Progenitor cell of endocrine pancreas (in vitro differentiated cells): ENCODE data around the gene DCLK2. TPM values are rescaled to one million over a fixed set of nuclear protein-coding genes. Genes with fewer than 3 reads are reported as not detected.

Experiments used
- DNase-seq: peaks from one replicate; pipeline ENCODE4 v3.0.0; 2021; ENCODE audit warnings: low spot score; ENCODE audit not compliant: unreplicated experiment
- H3K27ac Mint-ChIP-seq: 2 replicates; pipeline ENCODE4 v1.8.0; 2021; ENCODE audit warnings: mild to moderate bottlenecking, moderate library complexity, mixed read lengths
- H3K27me3 Mint-ChIP-seq: 2 replicates; pipeline ENCODE4 v1.8.0; 2021; ENCODE audit warnings: mixed read lengths
- H3K36me3 Mint-ChIP-seq: 2 replicates; pipeline ENCODE4 v1.8.0; 2022; ENCODE audit warnings: mixed read lengths; ENCODE audit not compliant: insufficient read depth
- H3K4me1 Mint-ChIP-seq: 2 replicates; pipeline ENCODE4 v1.8.0; 2021; ENCODE audit warnings: low read depth, mixed read lengths
- H3K4me3 Mint-ChIP-seq: 2 replicates; pipeline ENCODE4 v1.8.0; 2021; ENCODE audit warnings: low read depth, mild to moderate bottlenecking, moderate library complexity, mixed read lengths
- H3K9me3 Mint-ChIP-seq: 2 replicates; pipeline ENCODE4 v1.8.0; 2021; ENCODE audit warnings: low read depth, mixed read lengths
- total RNA-seq: library from RNA; stranded (reverse); gene quantifications from 2 replicates; pipeline ENCODE4 v1.2.1, GENCODE V29; 2021
- TF ChIP-seq, protein P1 (sequence below): fragments of 200-600 bp; sonication (generic); IDR thresholded peaks from one replicate; pipeline ENCODE4 v1.5.0; 2021; ENCODE audit warnings: antibody characterized with exemption, mild to moderate bottlenecking; ENCODE audit not compliant: unreplicated experiment

The DCLK2 gene
- total RNA-seq, 1 donor from 2014 or later = 7.2 TPM

DNA sequence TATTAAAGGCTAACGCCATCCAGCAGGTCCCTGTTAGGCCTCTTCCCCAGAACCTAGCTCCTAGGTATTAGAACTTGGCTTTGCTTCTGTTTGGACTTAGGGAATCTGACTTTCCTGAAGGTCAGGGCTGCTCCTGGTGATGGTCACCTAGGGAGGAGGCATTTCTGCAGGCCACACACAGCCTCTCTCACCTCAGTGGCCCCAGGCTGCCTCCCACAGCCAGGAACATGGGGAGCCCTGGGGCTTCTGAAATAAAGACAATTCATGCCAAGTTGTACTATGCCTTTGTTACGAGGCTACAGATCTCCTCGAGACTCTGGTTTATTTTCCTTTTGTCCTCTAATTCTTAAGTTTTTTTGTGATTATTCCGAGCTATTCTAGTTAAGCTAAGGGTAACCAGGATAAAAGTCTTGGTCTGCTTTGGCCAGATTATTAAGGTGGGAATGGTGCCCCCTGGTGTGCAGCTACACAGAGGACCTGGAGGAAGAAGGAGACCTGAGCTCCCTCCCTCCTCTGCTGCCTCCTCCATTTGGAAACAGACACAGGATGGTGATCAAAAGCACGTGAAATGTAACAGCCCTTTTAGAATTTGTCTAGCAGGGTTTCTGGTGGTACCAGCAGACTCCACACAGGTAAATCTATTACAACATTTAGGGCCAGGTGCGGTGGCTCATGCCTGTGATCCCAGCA, 131.0 kb downstream of the DCLK2 start:
- peak; percentile 58 for DNase-seq
- H3K27me3 Mint-ChIP-seq = peaks cover 3% of the 10 kb centered on the region

GRCh38 chr4:150211016-150211415, 132.8 kb downstream of the DCLK2 start:
- Mint-ChIP-seq H3K27ac (no peak overlapping the region), H3K4me1 (peaks cover 2% of the 10 kb centered on the region), H3K4me3 (no peak overlapping the region), H3K36me3 (no peaks in the 10 kb centered on the region), H3K27me3 (peaks cover 3% of the 10 kb centered on the region), H3K9me3 (no peaks in the 10 kb centered on the region)
- TF ChIP-seq, protein P1, sequence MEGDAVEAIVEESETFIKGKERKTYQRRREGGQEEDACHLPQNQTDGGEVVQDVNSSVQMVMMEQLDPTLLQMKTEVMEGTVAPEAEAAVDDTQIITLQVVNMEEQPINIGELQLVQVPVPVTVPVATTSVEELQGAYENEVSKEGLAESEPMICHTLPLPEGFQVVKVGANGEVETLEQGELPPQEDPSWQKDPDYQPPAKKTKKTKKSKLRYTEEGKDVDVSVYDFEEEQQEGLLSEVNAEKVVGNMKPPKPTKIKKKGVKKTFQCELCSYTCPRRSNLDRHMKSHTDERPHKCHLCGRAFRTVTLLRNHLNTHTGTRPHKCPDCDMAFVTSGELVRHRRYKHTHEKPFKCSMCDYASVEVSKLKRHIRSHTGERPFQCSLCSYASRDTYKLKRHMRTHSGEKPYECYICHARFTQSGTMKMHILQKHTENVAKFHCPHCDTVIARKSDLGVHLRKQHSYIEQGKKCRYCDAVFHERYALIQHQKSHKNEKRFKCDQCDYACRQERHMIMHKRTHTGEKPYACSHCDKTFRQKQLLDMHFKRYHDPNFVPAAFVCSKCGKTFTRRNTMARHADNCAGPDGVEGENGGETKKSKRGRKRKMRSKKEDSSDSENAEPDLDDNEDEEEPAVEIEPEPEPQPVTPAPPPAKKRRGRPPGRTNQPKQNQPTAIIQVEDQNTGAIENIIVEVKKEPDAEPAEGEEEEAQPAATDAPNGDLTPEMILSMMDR = no peak
- DNase-seq = no peak

More for the DNA sequence above, 131.0 kb downstream of the DCLK2 start:
- Mint-ChIP-seq H3K9me3 (no peaks in the 10 kb centered on the region), H3K27ac (no peak overlapping the region), H3K36me3 (no peaks in the 10 kb centered on the region), H3K4me3 (no peak overlapping the region), H3K4me1 (no peaks in the 10 kb centered on the region)
- TF ChIP-seq, protein P1 = peak; percentile 69

- H3K4me1 Mint-ChIP-seq = peaks cover 2% of the 10 kb centered on the region
- no peaks in the 10 kb centered on the region for H3K36me3 Mint-ChIP-seq
- no peak overlapping the region for H3K4me3 Mint-ChIP-seq
- H3K27ac Mint-ChIP-seq = no peak overlapping the region
- no peak for DNase-seq
- peaks cover 3% of the 10 kb centered on the region for H3K27me3 Mint-ChIP-seq
- TF ChIP-seq, protein P1 = no peak
- no peaks in the 10 kb centered on the region for H3K9me3 Mint-ChIP-seq
These were observed 133.7 kb downstream of the DCLK2 start for GRCh38 chr4:150211799-150212445.

GRCh38 chr4:150212485-150212884, 134.2 kb downstream of the DCLK2 start:
- H3K36me3 Mint-ChIP-seq = no peaks in the 10 kb centered on the region
- H3K4me1 Mint-ChIP-seq = peaks cover 2% of the 10 kb centered on the region
- TF ChIP-seq, protein P1 = no peak
- H3K27me3 Mint-ChIP-seq = peaks cover 3% of the 10 kb centered on the region
- no peak for DNase-seq
- no peaks in the 10 kb centered on the region for H3K9me3 Mint-ChIP-seq
- no peak overlapping the region for H3K4me3 Mint-ChIP-seq
- H3K27ac Mint-ChIP-seq = no peak overlapping the region

DNA sequence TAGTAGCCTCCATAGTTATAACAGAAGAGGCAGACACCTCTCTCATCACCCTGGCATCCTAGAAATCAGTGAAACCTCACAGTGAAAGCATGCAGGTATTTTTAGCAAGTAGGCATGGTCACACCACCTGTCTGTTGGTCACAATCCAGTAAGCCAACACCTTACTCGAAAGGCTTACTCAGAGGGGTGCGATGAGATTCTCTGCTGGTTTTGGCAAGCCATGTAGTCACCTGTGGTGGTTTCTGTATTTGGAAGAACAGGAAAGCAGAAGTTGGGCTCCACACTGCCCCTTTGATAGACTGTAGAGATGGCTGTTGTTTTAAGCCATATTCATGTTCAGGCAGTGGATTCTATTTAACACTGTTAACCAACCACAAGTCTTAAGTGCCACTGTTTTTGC, 134.7 kb downstream of the DCLK2 start:
- Mint-ChIP-seq H3K36me3 (no peaks in the 10 kb centered on the region), H3K27me3 (peaks cover 3% of the 10 kb centered on the region), H3K27ac (no peak overlapping the region), H3K4me1 (peaks cover 2% of the 10 kb centered on the region), H3K9me3 (no peaks in the 10 kb centered on the region), H3K4me3 (no peak overlapping the region)
- TF ChIP-seq, protein P1 = no peak
- no peak for DNase-seq
